Measurements from ENCODE around the gene PLCB4. TPM values are rescaled to one million over a fixed set of nuclear protein-coding genes. Genes with fewer than 3 reads are reported as not detected.

PLCB4 gene
- total and polyA plus RNA-seq, 2 experiments from 2014 or later = 6.5 to 16.1 TPM

GRCh38 chr20:9319687-9320384, 250.9 kb downstream of the PLCB4 start:
- Histone ChIP-seq H4K20me1 (replicated peaks; ENCODE audit: insufficient read depth) (no peaks in the 10 kb centered on the region; the same call in none of the 2 replicates), H3K9me2 (ENCODE audit: insufficient read depth) (peaks cover 4% of the 10 kb centered on the region; the same call in 1 of the 2 replicates), H3K4me2 (no peak overlapping the region), H3F3A (replicated peaks; ENCODE audit: low read depth) (no peaks in the 10 kb centered on the region), H3K36me3 (ENCODE audit: insufficient read depth) (no peaks in the 10 kb centered on the region), H3K4me3 (no peak overlapping the region), H3K4me1 (ENCODE audit: insufficient read depth) (no peaks in the 10 kb centered on the region; the same call in 1 of the 2 replicates), H3K27me3 (ENCODE audit: insufficient read depth) (no peaks in the 10 kb centered on the region), H2AFZ (no peak overlapping the region), H3K27ac (ENCODE audit: low read depth) (no peak overlapping the region), H3K79me2 (replicated peaks; ENCODE audit: insufficient read depth) (no peaks in the 10 kb centered on the region)
- Mint-ChIP-seq H3K9me3 (no peaks in the 10 kb centered on the region), H3K27me3 (ENCODE audit: insufficient read depth, low read depth, poor library complexity) (peaks cover 1% of the 10 kb centered on the region), H3K27ac (no peak overlapping the region), H3K4me1 (0 out of 3 replicates have a peak, but pooled peaks cover 4% of the 10 kb centered on the region), H3K36me3 (ENCODE audit: low read depth) (no peaks in the 10 kb centered on the region; the same call in 2 of the 3 replicates), H3K4me3 (no peak overlapping the region)
- no peak for TF ChIP-seq ZNF114 (CRISPR knock-in tag; IDR thresholded peaks at IDR 0.05)
- no peak for TF ChIP-seq POLR2AphosphoS5 (IDR thresholded peaks at IDR 0.05; ENCODE audit: low read depth)
- no peak for TF ChIP-seq ZNF331 (CRISPR knock-in tag; IDR thresholded peaks at IDR 0.05; ENCODE audit: low read depth)
- no peak for TF ChIP-seq EZH2 (IDR thresholded peaks at IDR 0.05; ENCODE audit: low read depth, unreplicated experiment)
- TF ChIP-seq NANOG (IDR thresholded peaks at IDR 0.05; ENCODE audit: borderline replicate concordance) = no peak
- TF ChIP-seq, protein P1, sequence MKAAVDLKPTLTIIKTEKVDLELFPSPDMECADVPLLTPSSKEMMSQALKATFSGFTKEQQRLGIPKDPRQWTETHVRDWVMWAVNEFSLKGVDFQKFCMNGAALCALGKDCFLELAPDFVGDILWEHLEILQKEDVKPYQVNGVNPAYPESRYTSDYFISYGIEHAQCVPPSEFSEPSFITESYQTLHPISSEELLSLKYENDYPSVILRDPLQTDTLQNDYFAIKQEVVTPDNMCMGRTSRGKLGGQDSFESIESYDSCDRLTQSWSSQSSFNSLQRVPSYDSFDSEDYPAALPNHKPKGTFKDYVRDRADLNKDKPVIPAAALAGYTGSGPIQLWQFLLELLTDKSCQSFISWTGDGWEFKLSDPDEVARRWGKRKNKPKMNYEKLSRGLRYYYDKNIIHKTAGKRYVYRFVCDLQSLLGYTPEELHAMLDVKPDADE (IDR thresholded peaks at IDR 0.05) = no peak
- no peak for TF ChIP-seq CREB1 (CRISPR knock-in tag; IDR thresholded peaks at IDR 0.05; ENCODE audit: low read depth)
- no peak for TF ChIP-seq REST (IDR thresholded peaks at IDR 0.05; ENCODE audit: unreplicated experiment)
- TF ChIP-seq STAT1 (IDR thresholded peaks at IDR 0.05; ENCODE audit: unreplicated experiment) = no peak
- TF ChIP-seq EZH2phosphoT487 (IDR thresholded peaks at IDR 0.05; ENCODE audit: unreplicated experiment) = no peak
- TF ChIP-seq ZNF462 (CRISPR knock-in tag; IDR thresholded peaks at IDR 0.05) = no peak
- TF ChIP-seq JUNB (IDR thresholded peaks at IDR 0.05; ENCODE audit: unreplicated experiment) = no peak
- TF ChIP-seq, protein P2, sequence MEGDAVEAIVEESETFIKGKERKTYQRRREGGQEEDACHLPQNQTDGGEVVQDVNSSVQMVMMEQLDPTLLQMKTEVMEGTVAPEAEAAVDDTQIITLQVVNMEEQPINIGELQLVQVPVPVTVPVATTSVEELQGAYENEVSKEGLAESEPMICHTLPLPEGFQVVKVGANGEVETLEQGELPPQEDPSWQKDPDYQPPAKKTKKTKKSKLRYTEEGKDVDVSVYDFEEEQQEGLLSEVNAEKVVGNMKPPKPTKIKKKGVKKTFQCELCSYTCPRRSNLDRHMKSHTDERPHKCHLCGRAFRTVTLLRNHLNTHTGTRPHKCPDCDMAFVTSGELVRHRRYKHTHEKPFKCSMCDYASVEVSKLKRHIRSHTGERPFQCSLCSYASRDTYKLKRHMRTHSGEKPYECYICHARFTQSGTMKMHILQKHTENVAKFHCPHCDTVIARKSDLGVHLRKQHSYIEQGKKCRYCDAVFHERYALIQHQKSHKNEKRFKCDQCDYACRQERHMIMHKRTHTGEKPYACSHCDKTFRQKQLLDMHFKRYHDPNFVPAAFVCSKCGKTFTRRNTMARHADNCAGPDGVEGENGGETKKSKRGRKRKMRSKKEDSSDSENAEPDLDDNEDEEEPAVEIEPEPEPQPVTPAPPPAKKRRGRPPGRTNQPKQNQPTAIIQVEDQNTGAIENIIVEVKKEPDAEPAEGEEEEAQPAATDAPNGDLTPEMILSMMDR (conservative IDR thresholded peaks at IDR 0.05; ENCODE audit: low read depth in 2 of 2) = no peak
- DNase-seq (ENCODE audit: low spot score) = no peak
- ATAC-seq = no peak

Measured in GM23338 (cell line).